Measurements from ENCODE around the gene EVI2B.
"Not testable (repeated sequence)": the region's sequence is repeated elsewhere in the genome, so short reads cannot be mapped to it uniquely, and the experiment has no call there.

EVI2B gene, protein sequence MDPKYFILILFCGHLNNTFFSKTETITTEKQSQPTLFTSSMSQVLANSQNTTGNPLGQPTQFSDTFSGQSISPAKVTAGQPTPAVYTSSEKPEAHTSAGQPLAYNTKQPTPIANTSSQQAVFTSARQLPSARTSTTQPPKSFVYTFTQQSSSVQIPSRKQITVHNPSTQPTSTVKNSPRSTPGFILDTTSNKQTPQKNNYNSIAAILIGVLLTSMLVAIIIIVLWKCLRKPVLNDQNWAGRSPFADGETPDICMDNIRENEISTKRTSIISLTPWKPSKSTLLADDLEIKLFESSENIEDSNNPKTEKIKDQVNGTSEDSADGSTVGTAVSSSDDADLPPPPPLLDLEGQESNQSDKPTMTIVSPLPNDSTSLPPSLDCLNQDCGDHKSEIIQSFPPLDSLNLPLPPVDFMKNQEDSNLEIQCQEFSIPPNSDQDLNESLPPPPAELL

DNA sequence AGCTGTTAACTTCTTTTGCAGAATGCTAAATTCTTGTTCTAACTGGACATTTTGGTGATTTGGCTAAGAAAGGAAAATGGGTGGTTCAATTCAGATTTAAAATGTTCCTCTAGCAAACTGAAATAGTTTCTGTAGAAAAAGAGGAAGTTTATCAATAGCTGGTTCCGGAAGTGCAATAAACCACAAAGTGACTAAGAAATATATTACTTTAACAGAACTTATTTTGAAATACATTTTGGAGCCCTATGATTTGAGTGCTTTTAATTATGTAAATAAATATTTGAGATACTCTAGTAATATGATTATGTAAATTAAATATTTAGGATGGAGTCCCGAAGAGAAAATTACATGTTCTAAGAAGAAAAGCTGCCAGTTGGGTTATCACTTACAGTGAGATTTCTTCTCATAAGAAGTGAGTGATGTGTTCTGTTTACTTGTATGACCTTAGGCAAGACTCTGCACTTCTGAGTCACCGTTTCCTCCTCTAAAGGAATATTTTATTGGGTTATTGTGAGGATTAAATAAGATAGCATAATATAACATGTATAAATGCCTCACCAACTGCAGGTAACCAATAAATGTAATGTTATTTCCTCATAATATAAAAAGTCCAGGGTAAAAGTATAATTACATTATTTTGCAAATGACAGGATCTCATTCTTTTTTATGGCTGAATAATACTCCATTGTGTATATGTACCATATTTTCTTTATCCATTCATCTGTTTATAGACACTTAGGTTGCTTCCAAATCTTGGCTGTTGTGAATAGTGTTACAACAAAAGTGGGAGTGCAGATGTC, at the start of gene EVI2B:
Gene EVI2B (minus strand): TSS at position 73 of the 800 bp plus-strand sequence. CDS start 8,445 bp downstream, outside the sequence.
- no peak for DNase-seq

DNA sequence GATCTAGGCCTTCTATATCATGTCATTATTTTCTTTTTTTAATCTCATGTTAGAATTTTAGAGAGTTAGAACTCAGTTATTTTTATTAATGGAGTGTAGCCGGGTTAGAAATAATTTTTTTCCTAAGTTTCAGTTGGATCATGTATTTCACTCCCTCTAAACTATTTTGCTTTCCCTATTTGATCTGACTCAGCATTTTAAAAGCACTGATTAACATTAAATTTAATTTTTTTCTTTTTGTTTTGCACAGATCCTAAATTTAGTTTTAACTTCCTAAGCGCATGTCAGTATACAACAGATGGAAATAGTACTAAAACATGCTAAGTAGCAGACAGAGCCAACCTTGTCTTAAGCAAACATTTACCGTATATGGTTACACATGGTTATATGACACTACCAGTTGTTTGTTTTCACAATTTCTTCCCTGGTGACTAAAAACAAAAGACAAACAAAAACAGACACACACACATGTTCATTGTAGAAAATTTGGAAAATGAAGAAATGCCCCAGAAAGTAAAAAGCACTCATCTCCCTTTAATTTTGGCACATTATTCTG, 44.1 kb upstream of the EVI2B start:
- DNase-seq = no peak

DNA sequence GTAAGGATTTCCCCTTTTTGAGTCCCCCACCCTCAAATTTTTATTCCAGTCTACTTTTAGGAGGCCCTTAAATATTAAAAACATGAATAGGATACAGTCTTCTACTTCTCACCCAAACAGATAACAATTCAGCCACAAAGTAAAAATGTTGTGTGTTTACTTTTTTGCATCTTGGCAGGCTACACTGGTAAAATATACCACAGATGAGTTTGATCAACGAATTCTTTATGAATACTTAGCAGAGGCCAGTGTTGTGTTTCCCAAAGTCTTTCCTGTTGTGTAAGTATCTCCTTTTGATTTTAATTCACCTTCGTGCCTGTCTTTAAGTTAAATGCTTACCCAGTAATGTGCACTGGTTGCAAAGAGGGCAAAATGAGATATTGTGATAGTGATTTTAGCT, 43.2 kb upstream of the EVI2B start:
- no peak for DNase-seq

DNA sequence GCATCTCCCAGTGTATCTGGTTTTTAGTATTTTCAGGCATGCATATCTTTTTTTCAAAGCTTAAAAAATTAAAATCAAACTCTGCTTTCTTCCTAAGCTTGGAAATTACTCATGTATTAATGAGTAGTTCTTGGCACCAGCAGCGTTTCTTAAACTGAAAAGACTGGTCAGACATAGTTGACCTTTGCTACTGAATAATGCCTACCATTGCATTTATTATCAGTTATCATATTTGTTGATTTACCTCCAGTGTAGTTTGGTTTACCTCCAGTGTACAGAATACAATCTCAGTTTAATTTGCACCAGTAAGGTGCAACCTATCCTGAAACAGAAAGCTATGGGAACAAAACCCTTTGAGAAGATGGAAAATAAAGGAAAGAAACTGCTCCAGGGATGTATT, 42.1 kb upstream of the EVI2B start:
- no peak for DNase-seq

DNA sequence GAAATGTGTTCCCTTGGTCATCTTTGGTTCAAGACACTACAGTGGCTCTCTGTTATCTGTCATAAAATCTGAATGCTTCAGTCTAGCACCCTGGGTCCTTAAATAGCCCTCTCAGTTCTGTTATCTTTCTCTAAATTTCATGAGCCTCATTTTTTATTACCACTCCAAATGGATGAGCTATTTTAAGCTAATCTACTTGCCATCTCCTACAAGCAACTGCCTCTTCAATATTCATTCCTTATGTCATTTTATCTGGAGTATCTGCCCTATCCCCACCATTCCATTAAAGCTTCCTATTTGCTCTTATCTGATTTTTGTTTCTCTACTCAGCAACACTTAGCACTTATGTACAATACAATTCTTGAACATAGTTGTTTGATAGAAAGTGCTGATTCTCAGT, 35.6 kb upstream of the EVI2B start:
- DNase-seq = no peak

DNA sequence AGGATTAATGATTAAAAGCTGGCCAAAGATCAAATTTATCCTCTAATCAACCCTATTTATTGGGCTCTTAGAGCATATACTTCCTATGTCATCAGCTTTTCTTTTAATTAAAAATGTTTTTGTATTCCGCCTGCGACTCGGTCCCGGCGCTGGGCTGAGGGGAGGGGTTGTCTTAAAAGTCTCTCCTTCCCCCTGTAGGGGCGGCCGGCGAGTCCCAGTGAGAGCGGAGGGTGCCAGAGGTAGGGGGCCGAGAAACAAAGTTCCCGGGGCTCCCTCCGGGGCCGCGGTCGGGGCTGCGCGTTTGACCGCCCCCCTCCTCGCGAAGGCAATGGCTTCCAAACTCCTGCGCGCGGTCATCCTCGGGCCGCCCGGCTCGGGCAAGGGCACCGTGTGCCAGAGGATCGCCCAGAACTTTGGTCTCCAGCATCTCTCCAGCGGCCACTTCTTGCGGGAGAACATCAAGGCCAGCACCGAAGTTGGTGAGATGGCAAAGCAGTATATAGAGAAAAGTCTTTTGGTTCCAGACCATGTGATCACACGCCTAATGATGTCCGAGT, 31.4 kb upstream of the EVI2B start:
- DNase-seq = not testable (repeated sequence)

DNA sequence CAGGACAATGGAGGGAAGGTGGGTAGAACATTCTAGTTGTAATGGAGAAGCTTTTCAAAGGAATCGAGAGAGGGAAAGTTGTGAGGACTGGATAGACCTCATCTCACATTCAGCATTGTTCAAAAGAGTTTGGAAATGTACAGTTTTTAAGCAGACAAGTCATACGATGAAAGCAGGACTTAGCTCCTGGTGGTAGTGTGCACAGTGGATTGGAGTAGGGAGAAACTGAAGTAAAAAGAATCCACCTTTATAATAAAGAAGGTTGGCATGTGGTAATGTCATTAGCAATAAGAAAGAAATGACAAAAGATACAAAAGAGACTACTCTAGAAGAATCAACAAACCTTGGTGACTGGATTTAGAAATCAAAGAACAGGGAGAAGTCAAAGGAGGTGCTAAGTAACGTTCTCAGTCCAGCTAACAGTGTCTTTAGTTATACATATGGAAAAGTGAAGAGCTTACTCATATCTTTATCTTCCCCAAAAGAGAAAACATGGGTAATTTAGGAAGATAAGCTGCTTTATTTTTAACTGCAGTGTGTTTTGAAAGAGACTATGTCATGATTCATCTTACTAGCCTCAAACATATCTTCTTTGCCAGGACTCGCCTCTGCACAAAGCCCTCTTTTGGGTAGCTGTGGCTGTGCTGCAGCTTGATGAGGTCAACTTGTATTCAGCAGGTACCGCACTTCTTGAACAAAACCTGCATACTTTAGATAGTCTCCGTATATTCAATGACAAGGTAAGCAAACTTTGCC, 26.2 kb upstream of the EVI2B start:
- DNase-seq = no peak

DNA sequence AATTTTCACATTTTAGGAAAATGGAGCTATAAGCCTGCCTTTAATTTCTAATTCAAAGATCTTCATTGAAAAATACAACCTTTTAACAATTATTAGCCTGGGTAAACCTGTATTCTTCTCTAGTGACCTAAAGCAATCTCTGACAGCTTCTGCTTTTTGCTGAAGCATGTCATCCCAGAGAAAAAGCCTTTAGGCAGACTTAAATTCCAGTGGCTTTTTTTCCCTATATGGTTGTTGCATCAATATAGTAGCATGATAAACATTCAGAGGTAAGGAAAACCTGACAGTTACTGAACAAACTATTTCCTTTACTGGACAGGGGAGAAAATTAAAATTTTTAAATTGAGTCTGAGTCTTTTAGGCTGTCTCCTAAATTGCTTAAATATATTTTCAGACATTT, 15.4 kb upstream of the EVI2B start:
- no peak for DNase-seq

DNA sequence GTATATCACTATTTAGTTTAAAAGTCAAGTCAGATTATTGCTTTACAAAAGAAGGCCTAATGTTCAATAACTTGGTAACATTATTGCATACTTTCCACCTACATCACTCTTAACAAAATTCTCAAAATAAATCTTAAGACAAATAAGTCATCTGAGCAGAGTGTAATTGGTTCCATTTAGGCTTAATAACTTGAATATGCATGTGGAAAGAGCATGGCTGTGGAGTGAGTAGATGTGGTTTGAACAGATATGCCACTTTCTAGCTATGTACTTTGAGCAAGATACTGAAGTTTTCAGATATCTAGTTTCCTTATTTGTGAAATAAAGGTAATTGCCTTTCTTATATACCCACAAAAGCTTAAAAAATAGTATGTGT, 14.3 kb upstream of the EVI2B start:
- no peak for DNase-seq

DNA sequence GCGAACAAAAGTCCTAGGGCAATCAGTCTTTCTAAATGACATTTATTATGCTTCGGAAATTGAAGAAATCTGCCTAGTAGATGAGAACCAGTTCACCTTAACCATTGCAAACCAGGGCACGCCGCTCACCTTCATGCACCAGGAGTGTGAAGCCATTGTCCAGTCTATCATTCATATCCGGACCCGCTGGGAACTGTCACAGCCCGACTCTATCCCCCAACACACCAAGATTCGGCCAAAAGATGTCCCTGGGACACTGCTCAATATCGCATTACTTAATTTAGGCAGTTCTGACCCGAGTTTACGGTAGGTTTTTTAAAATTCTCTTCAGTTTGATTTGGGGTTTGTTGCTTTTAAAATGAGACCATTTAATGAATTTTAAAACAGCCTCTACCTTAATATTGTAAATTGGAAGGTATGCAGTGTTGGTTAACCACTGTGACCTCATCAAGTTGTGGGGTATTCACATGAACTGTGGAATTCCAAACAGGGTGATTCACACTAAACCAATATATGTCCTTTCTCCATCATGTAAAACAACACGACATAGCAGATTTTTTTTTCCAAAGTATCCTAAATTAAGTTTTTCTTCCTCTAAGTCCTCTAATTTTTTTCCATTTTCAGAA, 13.8 kb upstream of the EVI2B start:
- no peak for DNase-seq

DNA sequence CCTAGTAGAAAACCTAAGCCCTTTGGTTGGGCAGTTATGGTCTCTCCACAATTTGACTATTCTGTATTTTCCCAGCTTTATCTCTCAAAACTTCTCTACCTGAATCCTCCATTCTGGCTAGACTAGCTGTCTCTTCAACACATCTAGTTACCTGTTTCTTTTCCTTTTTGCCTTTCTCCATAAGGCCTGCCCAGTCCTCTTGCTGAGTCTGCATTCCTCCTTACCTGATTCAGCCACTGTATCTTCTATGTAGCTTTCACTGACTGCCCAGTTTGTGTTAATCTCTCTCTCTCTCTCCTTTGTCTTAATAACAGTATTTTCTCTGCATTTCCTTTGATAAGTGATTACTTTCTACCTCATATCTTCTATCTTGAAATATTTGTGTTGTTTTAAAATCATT, 9.7 kb upstream of the EVI2B start:
- no peak for DNase-seq

DNA sequence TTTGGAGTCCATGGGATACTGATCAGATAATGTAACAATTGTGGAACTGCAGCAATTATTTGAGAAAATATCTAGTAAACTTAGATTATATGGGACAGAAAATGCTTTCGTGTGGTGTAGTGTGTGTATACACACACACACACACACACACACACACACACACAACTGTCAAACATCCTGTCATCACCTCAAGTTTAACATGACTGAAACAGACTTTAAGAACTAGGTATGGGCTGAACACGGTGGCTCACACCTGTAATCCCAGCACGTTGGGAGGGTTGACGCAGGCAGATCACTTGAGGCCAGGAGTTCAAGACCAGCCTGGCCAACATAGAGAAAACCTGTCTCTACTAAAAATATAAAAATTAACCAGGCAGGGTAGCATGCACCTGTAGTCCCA, 8.1 kb upstream of the EVI2B start:
- DNase-seq = no peak

DNA sequence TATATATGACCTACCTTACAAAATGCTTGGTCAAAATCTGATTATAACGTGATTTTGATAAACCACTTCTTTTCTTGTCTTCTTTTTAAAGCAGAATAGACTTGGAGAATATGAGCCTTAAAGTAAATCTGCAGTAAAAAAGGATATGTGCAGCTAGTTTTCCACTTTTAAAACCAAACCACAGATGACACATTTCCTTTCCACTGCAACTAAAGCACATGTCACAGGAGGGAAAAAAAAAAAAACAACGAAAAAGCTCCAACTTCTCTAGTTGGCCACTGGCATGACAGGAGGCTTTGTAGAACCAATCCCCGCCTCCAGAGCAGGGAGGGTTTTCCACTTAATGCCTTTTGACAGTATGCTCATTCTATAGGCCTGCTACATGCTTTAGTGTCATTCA, 7.6 kb upstream of the EVI2B start, which contains the start of gene EVI2A:
Gene EVI2A (minus strand): TSS at position 142 of the 400 bp plus-strand sequence. CDS start 2,609 bp downstream, outside the sequence.
- DNase-seq = peak; percentile 91

DNA sequence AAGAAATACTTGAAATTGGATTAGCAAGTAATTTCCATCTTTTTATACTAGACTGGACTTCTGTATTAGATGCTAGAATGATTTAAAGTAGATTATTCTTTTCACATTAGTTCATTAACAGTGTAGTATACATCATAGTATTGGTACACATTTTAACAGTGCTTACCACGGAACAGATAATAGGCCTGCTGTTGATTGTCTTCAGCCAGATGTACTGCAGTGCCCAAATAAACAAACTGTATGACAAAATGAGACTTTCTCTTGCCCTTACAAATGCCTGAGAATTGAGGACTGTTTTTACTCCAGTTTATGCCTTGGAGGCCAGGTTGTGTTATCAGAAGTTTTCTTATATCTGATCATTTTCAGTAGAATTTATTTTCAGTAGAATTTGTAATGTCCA, 6.9 kb upstream of the EVI2B start:
- no peak for DNase-seq

DNA sequence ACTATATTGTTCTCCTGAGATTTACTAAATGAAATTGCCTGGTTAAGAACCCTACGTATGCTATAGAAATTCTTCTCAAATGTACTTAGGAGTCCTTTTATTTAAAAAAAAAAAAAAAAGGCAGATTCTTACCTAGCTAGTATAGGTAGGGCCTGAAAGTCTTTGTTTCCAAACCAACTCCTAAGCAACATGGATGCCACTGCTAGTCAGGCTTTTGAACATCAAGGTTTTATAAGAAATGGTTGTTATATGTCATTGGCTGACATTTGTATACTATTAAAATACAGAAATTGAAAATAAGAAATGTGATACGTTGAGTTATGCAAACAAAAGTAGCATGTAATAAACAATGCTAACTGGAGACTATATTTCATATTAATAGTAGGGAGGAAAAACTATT, 6.4 kb upstream of the EVI2B start:
- DNase-seq = no peak

DNA sequence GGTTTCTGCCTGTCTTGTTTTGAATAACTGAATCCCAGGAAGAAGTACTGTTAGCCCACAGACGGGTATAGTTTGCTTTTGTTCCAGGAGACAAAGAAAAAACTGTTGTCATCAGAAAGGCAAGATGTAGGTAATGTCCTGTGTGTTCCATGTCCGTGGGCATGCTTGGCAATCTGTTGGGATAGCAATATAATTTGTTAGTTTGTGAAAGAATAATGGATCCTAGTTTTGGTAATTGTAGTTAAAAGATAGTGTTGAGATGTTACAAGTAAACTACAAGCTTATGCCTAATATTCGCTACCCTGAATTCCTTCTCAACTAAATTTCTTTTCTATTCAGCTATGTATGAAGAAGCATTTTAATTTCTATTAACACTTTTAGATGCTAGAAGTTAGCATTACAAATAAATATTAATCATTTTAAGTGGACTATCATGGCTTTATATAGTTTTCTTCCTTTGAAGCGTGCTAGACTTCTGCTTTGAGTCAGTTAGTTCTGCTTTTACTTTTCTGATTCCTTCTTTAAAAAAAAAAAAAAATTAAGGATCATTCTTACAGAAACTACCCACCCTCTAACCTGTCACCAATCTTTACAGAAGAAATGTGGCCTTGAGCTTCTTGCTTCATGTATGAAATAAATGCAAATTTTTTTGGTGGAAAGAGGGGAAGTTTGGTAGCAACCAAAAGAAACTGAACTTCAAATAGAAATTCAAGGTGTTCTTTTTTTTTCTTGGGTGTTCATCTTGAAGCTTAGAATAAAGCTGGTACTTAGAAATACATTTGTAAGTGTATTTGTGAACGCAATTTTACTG, 5.2 kb upstream of the EVI2B start:
- no peak for DNase-seq

DNA sequence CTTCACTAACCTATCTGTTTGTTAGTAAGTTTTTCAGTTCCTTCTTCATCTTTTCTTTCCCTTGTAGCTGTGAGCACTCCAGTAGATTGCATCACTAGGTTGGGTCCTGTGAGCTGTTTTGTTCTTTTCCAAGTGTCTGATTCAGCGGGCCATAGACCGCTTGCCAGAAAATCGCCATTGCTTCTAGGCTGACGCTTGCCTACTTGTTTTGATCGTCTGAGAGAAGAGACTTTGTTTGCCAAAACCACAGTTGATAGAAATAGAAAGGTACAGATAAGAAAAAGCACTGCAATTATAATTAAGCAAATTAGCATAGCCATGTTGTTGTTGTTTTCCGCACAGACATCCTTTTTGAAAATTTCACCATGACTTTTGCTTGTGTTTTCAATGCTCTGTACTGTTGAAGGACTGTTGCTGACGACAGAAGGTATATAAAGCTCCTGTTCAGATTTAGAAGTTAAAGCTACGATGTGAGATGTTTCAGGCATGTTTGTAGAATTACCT, 4.5 kb upstream of the EVI2B start:
- DNase-seq = peak; percentile 84

DNA sequence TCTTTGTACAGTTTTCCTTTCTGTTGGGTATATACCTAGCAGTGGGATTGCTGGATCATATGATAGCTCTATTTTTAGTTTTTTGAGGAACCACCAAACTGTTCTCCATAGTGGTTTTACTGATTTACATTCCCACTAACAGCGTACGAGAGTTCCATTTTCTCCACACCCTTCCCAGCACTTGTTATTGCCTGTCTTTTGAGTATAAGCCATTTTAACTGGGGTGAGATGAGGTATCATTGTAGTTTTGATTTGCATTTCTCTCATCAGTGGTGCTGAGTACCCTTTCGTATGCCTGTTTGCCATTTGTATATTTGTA, 887 bp upstream of the EVI2B start:
- DNase-seq = no peak

DNA sequence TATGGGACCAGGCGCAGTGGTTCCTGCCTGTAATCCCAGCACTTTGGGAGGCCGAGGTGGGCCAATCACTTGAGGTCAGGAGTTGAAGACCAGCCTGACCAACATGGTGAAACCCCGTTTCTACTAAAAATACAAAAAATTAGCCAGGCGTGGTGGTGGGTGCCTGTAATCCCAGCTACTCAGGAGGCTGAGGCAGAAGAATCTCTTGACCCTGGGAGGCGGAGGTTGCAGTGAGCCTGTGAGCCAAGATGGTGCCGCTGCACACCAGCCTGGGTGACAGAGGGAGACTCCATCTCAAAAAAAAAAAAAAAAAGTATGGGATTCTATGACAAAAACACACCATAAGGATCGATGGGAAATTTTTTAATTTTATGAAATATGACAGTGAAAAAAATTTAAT, 1.6 kb downstream of the EVI2B start:
- peak; percentile 80 for DNase-seq

DNA sequence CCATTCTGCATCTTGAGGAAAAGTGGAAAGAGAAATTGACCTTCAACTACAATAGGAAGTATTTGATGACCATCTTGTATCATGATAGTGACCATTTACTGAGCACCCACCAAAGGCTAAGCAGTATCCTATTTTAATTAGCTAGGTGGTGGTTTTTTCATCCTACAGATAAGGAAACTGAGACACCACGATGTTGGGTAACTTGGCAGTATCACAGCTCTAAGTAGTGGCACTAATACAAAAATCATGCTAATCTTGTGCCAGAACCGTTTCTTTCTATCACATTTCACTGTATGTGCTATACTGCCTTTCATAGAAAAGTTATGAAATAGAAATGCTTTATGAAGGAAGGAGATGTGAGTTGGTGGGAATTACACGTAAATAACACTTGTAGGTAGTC, 2.3 kb downstream of the EVI2B start:
- no peak for DNase-seq

DNA sequence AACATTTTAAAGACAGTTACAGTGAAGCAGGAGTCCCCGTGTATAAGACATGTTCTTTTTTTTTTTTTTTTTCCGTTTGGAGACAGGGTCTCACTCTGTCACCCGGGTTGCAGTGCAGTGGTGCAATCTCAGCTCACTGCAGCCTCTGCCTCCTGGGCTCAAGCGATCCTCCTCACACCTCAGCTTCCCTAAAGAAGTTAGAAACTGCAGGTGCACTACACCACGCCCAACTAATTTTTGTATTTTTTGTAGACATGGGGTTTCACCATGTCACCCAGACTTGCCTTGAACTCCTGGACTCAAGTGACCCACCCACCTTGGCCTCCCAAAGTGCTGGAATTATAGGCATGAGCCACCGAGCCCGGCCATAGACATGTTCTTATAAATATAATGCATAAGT, 3.0 kb downstream of the EVI2B start:
- peak; percentile 66 for DNase-seq
